ENCODE data around the gene ATP2B1.

Gene ATP2B1

DNA sequence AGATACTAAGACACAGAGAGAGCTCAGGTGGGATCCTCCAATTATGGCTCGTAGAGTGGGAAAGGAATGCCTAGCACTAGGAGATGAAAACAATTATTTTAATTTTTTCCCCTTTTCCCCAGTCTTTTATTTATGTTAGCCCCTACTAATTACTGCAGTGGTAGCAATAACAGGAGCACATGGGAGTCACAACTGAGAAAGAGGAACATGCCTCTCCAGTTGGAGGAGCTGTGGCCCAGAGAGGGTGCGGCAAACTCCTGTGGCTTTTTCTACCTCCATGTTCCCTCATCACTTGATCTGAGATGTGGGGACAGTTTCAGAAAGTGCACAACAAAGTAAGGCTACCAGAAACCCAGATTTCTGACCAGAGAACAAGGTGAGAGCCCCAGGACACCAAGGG, 156.9 kb downstream of the ATP2B1 start:
- H3K36me3 ChIP-seq (ENCODE audit: control insufficient read depth, insufficient read depth, low read length): no peaks in the 10 kb centered on the region
- H3K4me3 ChIP-seq (replicated peaks; ENCODE audit: low read depth, low read length): no peak overlapping the region
- no peak for DNase-seq (ENCODE audit: extremely low read depth, insufficient read length)
- TF ChIP-seq, protein P1, sequence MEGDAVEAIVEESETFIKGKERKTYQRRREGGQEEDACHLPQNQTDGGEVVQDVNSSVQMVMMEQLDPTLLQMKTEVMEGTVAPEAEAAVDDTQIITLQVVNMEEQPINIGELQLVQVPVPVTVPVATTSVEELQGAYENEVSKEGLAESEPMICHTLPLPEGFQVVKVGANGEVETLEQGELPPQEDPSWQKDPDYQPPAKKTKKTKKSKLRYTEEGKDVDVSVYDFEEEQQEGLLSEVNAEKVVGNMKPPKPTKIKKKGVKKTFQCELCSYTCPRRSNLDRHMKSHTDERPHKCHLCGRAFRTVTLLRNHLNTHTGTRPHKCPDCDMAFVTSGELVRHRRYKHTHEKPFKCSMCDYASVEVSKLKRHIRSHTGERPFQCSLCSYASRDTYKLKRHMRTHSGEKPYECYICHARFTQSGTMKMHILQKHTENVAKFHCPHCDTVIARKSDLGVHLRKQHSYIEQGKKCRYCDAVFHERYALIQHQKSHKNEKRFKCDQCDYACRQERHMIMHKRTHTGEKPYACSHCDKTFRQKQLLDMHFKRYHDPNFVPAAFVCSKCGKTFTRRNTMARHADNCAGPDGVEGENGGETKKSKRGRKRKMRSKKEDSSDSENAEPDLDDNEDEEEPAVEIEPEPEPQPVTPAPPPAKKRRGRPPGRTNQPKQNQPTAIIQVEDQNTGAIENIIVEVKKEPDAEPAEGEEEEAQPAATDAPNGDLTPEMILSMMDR (IDR thresholded peaks at IDR 0.05; ENCODE audit: insufficient read depth, low read length, poor library complexity, severe bottlenecking): no peak
- H3K27me3 ChIP-seq (replicated peaks; ENCODE audit: control insufficient read depth, insufficient read depth, low read length): no peaks in the 10 kb centered on the region

DNA sequence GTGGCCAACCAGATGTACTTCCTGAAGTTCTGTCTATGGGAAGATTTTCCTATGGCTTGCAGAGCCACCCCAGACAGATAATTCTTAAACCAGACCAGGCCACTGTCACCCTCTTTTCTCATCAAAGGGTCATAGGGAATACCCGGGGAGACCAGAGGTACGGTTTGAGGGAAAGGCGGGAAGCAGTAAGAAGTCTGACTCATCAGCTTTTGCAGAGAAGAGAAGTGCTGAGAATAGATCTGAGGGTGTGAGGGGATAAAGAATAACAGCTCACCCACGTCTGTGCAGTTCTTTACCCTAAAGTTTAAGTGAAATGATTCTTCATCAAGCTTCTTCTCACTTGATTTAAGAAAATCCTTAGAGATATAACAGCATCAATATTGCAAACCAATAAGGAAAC, 161.5 kb downstream of the ATP2B1 start:
- DNase-seq (ENCODE audit: extremely low read depth, insufficient read length): no peak
- TF ChIP-seq, protein P1 (IDR thresholded peaks at IDR 0.05; ENCODE audit: insufficient read depth, low read length, poor library complexity, severe bottlenecking): no peak
- Histone ChIP-seq H3K27me3 (replicated peaks; ENCODE audit: control insufficient read depth, insufficient read depth, low read length) (no peaks in the 10 kb centered on the region), H3K4me3 (replicated peaks; ENCODE audit: low read depth, low read length) (no peak overlapping the region), H3K36me3 (ENCODE audit: control insufficient read depth, insufficient read depth, low read length) (no peaks in the 10 kb centered on the region)

DNA sequence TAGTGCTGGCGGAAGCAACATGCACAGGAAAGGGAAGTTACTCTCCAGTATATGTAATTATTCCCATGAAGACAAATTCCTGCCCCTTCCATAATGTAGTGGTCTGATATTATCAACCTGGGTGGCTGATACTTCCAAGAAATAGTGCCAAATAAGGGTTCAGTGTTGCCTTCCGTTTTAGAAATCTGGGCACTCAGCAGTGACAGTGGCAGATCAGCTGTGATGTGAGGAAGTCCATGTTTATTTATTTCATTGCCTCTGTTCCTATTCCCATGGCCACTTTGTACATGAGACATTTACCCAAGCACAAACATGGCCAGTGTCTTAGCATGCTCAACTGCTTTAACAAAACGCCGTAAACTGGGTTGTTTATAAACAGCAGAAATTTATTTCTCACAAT, 162.5 kb downstream of the ATP2B1 start:
- H3K36me3 ChIP-seq (ENCODE audit: control insufficient read depth, insufficient read depth, low read length): no peaks in the 10 kb centered on the region
- TF ChIP-seq, protein P1 (IDR thresholded peaks at IDR 0.05; ENCODE audit: insufficient read depth, low read length, poor library complexity, severe bottlenecking): no peak
- no peaks in the 10 kb centered on the region for H3K27me3 ChIP-seq (replicated peaks; ENCODE audit: control insufficient read depth, insufficient read depth, low read length)
- no peak overlapping the region for H3K4me3 ChIP-seq (replicated peaks; ENCODE audit: low read depth, low read length)
- no peak for DNase-seq (ENCODE audit: extremely low read depth, insufficient read length)

DNA sequence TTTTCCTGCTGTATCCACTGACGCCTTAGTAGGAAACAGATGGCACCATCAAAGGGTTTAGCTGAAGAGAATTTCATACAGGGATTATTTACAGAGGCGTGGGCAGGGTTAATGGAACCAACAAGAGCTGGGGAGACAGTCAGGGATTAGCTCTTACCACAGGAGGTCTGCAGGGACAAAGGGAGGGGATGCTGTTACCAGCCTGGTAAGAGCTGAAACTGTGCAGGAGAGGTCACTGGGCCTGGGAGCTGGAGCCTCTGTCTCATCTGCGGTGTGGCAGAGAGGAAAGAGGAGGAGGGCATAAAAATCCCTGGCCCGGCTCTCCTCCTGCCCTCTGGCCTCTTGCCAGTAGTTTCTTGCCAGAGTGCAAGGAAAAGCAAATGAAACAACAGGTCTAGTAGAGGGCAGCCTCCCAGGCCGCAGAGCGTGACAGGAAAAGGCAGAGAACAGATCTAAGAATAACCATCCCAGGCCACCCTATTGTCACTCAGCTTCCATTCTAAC, 163.9 kb downstream of the ATP2B1 start:
- TF ChIP-seq, protein P1 (IDR thresholded peaks at IDR 0.05; ENCODE audit: insufficient read depth, low read length, poor library complexity, severe bottlenecking): no peak
- no peak for DNase-seq (ENCODE audit: extremely low read depth, insufficient read length)
- no peaks in the 10 kb centered on the region for H3K36me3 ChIP-seq (ENCODE audit: control insufficient read depth, insufficient read depth, low read length)
- H3K4me3 ChIP-seq (replicated peaks; ENCODE audit: low read depth, low read length): no peak overlapping the region
- no peaks in the 10 kb centered on the region for H3K27me3 ChIP-seq (replicated peaks; ENCODE audit: control insufficient read depth, insufficient read depth, low read length)

DNA sequence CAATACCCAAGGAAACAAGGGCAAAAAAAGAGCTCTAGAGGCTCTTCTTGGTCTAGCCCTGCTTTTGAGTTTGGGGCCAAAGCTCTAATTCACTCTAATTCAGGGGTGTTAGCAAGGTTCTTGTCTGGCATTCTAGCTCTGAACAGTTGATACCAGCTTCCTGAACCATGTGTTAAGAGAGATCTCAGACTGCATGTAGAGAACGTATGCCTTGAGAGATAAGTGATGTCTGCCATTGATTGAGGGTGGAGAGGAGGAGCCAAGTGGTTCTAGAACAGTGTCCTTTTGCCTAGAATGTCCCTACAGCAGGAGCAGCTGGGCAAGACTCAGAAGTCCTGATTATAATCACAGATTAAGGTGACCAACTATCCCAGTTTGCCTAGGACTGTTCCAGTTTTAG, 164.6 kb downstream of the ATP2B1 start:
- Histone ChIP-seq H3K4me3 (replicated peaks; ENCODE audit: low read depth, low read length) (no peak overlapping the region), H3K27me3 (replicated peaks; ENCODE audit: control insufficient read depth, insufficient read depth, low read length) (no peaks in the 10 kb centered on the region), H3K36me3 (ENCODE audit: control insufficient read depth, insufficient read depth, low read length) (no peaks in the 10 kb centered on the region)
- TF ChIP-seq, protein P1 (IDR thresholded peaks at IDR 0.05; ENCODE audit: insufficient read depth, low read length, poor library complexity, severe bottlenecking): no peak
- no peak for DNase-seq (ENCODE audit: extremely low read depth, insufficient read length)
